Panc1 (cell line): ENCODE results near the gene STS. TPM values are rescaled to one million over a fixed set of nuclear protein-coding genes. Genes with fewer than 3 reads are reported as not detected.
A peak's percentile ranks its signal among the peaks of the same experiment; 100 is the strongest.

ENCODE experiments used
- ATAC-seq: fragments of 200-7000 bp; cut with Tn5 transposase; 2 replicates; pipeline ENCODE4 v1.9.1; 2020; ENCODE audit warnings: mild to moderate bottlenecking, moderate library complexity
- BruUV-seq: library from RNA; stranded (reverse); fragments of 400-500 nt; replicated peaks from 2 replicates; lab custom pipeline; 2021; lab: Mats Ljungman, UMichigan
- CTCF ChIA-PET: fragments of 300-600 bp; sonication (Branson Sonifier 250); formaldehyde crosslinking; loops from one replicate; lab custom pipeline; 2022; ENCODE audit warnings: antibody characterized with exemption; lab: Charles Lee
- POLR2A ChIA-PET: fragments of 300-600 bp; sonication (Branson Sonifier 250); formaldehyde crosslinking; loops from one replicate; lab custom pipeline; 2022; ENCODE audit warnings: antibody characterized with exemption; lab: Charles Lee
- DNase-seq: peaks from one replicate; pipeline ENCODE4 v3.0.0-alpha.2; 2010; ENCODE audit warnings: low read depth, low spot score
- H3K27ac ChIP-seq: 2 replicates; pipeline ENCODE4 v1.5.1; 2011; ENCODE audit warnings: mild to moderate bottlenecking, low read length, inconsistent platforms
- H3K27me3 ChIP-seq: fragments of 200-500 bp; sonication (Bioruptor generic); 2 replicates; pipeline ENCODE4 v1.6.0; 2014; ENCODE audit warnings: low read length, inconsistent platforms; ENCODE audit not compliant: control insufficient read depth, insufficient read depth
- H3K36me3 ChIP-seq: fragments of 200-500 bp; sonication (Bioruptor generic); 2 replicates; pipeline ENCODE4 v1.5.1; 2014; ENCODE audit warnings: inconsistent platforms, mild to moderate bottlenecking, low read length, moderate library complexity; ENCODE audit not compliant: control insufficient read depth, insufficient read depth
- H3K4me1 ChIP-seq: 2 replicates; pipeline ENCODE4 v1.5.1; 2011; ENCODE audit warnings: inconsistent platforms, mild to moderate bottlenecking, low read length, moderate library complexity; ENCODE audit not compliant: control insufficient read depth, insufficient read depth
- H3K4me3 ChIP-seq, 2 experiments: 2 replicates each; pipeline ENCODE4 v1.5.1; 2011 to 2012; ENCODE audit warnings: low read depth in 2 of 2, low read length in 2 of 2, mild to moderate bottlenecking in 2 of 2, inconsistent platforms in 1 of 2, moderate library complexity in 1 of 2
- H3K9me3 ChIP-seq: fragments of 200-500 bp; sonication (Bioruptor generic); 2 replicates; pipeline ENCODE4 v1.5.1; 2014; ENCODE audit warnings: low read depth, mild to moderate bottlenecking, inconsistent platforms, low read length, moderate library complexity; ENCODE audit not compliant: control insufficient read depth, insufficient read depth
- POLR2AphosphoS5 ChIP-seq: IDR thresholded peaks from 2 replicates; pipeline ENCODE4 v1.6.1; 2012; ENCODE audit warnings: mild to moderate bottlenecking, low read depth, low read length, moderate library complexity
- REST ChIP-seq, 2 experiments: IDR thresholded peaks; 2 replicates each; pipeline ENCODE4 v1.6.1; 2011 to 2012; ENCODE audit warnings: low read depth in 2 of 2, control low read depth in 1 of 2, low read length in 1 of 2, mild to moderate bottlenecking in 1 of 2, moderate library complexity in 1 of 2; ENCODE audit not compliant: insufficient read depth in 1 of 2
- SIN3A ChIP-seq: IDR thresholded peaks from 2 replicates; pipeline ENCODE4 v1.6.1; 2012; ENCODE audit warnings: low read depth, mild to moderate bottlenecking, low read length, moderate library complexity, borderline replicate concordance; ENCODE audit not compliant: insufficient read depth
- TCF7L2 ChIP-seq: IDR thresholded peaks from 2 replicates; pipeline ENCODE4 v1.6.1; 2011; ENCODE audit warnings: mild to moderate bottlenecking, low read depth, low read length, inconsistent platforms
- in situ Hi-C: cut with HindIII; loops from 2 replicates; pipeline ENCODE4 v1.10.0; 2016; ENCODE audit warnings: low sequenced_read_pairs, low pct_unique_long_range_greater_than_20kb
- intact Hi-C: fragments of 100-400 bp; cut with micrococcal nuclease; formaldehyde crosslinking; loops from one replicate; pipeline ENCODE4 v1.10.0; 2022; ENCODE audit not compliant: unreplicated experiment
- total RNA-seq: library from RNA; stranded (reverse); gene quantifications from one replicate; pipeline ENCODE4 v1.2.1, GENCODE V29; 2021; ENCODE audit not compliant: unreplicated experiment
- TF ChIP-seq, protein P1 (sequence below): fragments of 450-650 bp; IDR thresholded peaks from 2 replicates; pipeline ENCODE4 v1.5.1; 2017; ENCODE audit warnings: mild to moderate bottlenecking

Gene STS
- total RNA-seq, 1 experiment from 2014 or later = 2.0 TPM

- DNase-seq (no peak), ATAC-seq (peak; percentile 97)
- no peaks in the 10 kb centered on the region for H3K36me3 ChIP-seq
- peak within 1 kb of the TSS; percentile 65 for H3K27ac ChIP-seq
- H3K27me3 ChIP-seq = no peaks in the 10 kb centered on the region
- intact Hi-C loops = no loop called here
- CTCF ChIA-PET = no interaction called here
- POLR2A ChIA-PET = no interaction called here
- in situ Hi-C loops = no loop called here
- no TSS peak for BruUV-seq
- TF ChIP-seq SIN3A (no peak), POLR2AphosphoS5 (peak; percentile 24; the same call in 1 of the 2 replicates)
- TF ChIP-seq, protein P1, sequence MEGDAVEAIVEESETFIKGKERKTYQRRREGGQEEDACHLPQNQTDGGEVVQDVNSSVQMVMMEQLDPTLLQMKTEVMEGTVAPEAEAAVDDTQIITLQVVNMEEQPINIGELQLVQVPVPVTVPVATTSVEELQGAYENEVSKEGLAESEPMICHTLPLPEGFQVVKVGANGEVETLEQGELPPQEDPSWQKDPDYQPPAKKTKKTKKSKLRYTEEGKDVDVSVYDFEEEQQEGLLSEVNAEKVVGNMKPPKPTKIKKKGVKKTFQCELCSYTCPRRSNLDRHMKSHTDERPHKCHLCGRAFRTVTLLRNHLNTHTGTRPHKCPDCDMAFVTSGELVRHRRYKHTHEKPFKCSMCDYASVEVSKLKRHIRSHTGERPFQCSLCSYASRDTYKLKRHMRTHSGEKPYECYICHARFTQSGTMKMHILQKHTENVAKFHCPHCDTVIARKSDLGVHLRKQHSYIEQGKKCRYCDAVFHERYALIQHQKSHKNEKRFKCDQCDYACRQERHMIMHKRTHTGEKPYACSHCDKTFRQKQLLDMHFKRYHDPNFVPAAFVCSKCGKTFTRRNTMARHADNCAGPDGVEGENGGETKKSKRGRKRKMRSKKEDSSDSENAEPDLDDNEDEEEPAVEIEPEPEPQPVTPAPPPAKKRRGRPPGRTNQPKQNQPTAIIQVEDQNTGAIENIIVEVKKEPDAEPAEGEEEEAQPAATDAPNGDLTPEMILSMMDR = peak; percentile 21; the same call in 1 of the 2 replicates
- H3K4me1 ChIP-seq = no peaks in the 10 kb centered on the region
- H3K9me3 ChIP-seq = no peaks in the 10 kb centered on the region
- peak within 1 kb of the TSS; percentile 68 to 76 for H3K4me3 ChIP-seq
Measured at GRCh38 chrX:7147978-7148854, 704 bp downstream of the STS start, which contains the start of gene PUDP. Gene PUDP, minus strand, starts transcription at chrX:7148153. Its CDS starts 40 bp downstream, at chrX:7148113.

- POLR2A ChIA-PET = no interaction called here
- ATAC-seq (no peak), DNase-seq (no peak)
- Histone ChIP-seq H3K4me1 (no peaks in the 10 kb centered on the region), H3K27ac (no peak overlapping the region), H3K4me3 (no peak overlapping the region), H3K36me3 (no peaks in the 10 kb centered on the region), H3K9me3 (no peaks in the 10 kb centered on the region), H3K27me3 (no peaks in the 10 kb centered on the region)
- no TSS peak for BruUV-seq
- intact Hi-C loops (no loop called here), in situ Hi-C loops (no loop called here)
- TF ChIP-seq, protein P1 = no peak
- CTCF ChIA-PET = no interaction called here
Measured at GRCh38 chrX:7149411-7149810, 1.9 kb downstream of the STS start.

GRCh38 chrX:7153231-7153630 is 5.7 kb downstream of the STS start:
- no TSS peak for BruUV-seq
- POLR2A ChIA-PET = no interaction called here

More at GRCh38 chrX:7153231-7153630, 5.7 kb downstream of the STS start:
- Histone ChIP-seq H3K4me3 (no peak overlapping the region), H3K4me1 (no peaks in the 10 kb centered on the region), H3K9me3 (no peaks in the 10 kb centered on the region), H3K36me3 (no peaks in the 10 kb centered on the region), H3K27ac (no peak overlapping the region), H3K27me3 (no peaks in the 10 kb centered on the region)
- no peak for DNase-seq
- no peak for TF ChIP-seq POLR2AphosphoS5
- TF ChIP-seq TCF7L2 = no peak
- TF ChIP-seq, protein P1 = no peak
- TF ChIP-seq REST (IDR thresholded peaks at IDR 0.05; ENCODE audit: insufficient read depth in 1 of 2, low read depth in 2 of 2, low read length in 1 of 2) = no peak
- no peak for TF ChIP-seq SIN3A
- intact Hi-C loops (no loop called here), in situ Hi-C loops (no loop called here)
- CTCF ChIA-PET = no interaction called here
- ATAC-seq = no peak
